GM23338 (cell line): Measurements from ENCODE around the gene EGFL6. TPM values are rescaled to one million over a fixed set of nuclear protein-coding genes. Genes with fewer than 3 reads are reported as not detected.

Experiments used
- ATAC-seq: fragments of 200-7000 bp; cut with Tn5 transposase; 3 replicates; pipeline ENCODE4 v1.9.1; 2020
- DNase-seq: peaks from one replicate; pipeline ENCODE4 v3.0.0-alpha.2; 2015; ENCODE audit warnings: low spot score
- H2AFZ ChIP-seq: fragments of 200-600 bp; sonication (generic); 2 replicates; pipeline ENCODE4 v1.8.0; 2016; ENCODE audit warnings: antibody characterized with exemption, mild to moderate bottlenecking, moderate library complexity
- H3F3A ChIP-seq: fragments of 200-600 bp; sonication (generic); replicated peaks from 2 replicates; pipeline ENCODE4 v1.8.0; 2017; ENCODE audit warnings: antibody characterized with exemption, mixed run types, low read depth
- H3K27ac ChIP-seq: fragments of 200-600 bp; sonication (generic); 2 replicates; pipeline ENCODE4 v1.6.1; 2016; ENCODE audit warnings: low read depth
- H3K27me3 ChIP-seq: fragments of 200-600 bp; sonication (generic); 2 replicates; pipeline ENCODE4 v1.8.0; 2016; ENCODE audit warnings: mild to moderate bottlenecking, mixed run types, moderate library complexity; ENCODE audit not compliant: insufficient read depth
- H3K36me3 ChIP-seq: fragments of 200-600 bp; sonication (generic); 2 replicates; pipeline ENCODE4 v1.8.0; 2016; ENCODE audit warnings: mild to moderate bottlenecking; ENCODE audit not compliant: insufficient read depth
- H3K4me1 ChIP-seq: fragments of 200-600 bp; sonication (generic); 2 replicates; pipeline ENCODE4 v1.8.0; 2016; ENCODE audit warnings: mild to moderate bottlenecking, moderate library complexity; ENCODE audit not compliant: insufficient read depth
- H3K4me2 ChIP-seq: fragments of 200-600 bp; sonication (generic); 2 replicates; pipeline ENCODE4 v1.7.1; 2017; ENCODE audit warnings: mixed run types
- H3K4me3 ChIP-seq: fragments of 200-600 bp; sonication (generic); 2 replicates; pipeline ENCODE4 v1.6.1; 2016; ENCODE audit warnings: mixed run types
- H3K79me2 ChIP-seq: fragments of 200-600 bp; sonication (generic); replicated peaks from 2 replicates; pipeline ENCODE4 v1.8.0; 2017; ENCODE audit warnings: mild to moderate bottlenecking; ENCODE audit not compliant: insufficient read depth
- H3K9me2 ChIP-seq: fragments of 200-600 bp; sonication (generic); 2 replicates; pipeline ENCODE4 v1.8.0; 2017; ENCODE audit not compliant: insufficient read depth
- H4K20me1 ChIP-seq: fragments of 200-600 bp; sonication (generic); replicated peaks from 2 replicates; pipeline ENCODE4 v1.8.0; 2017; ENCODE audit warnings: mild to moderate bottlenecking; ENCODE audit not compliant: insufficient read depth
- H3K27ac Mint-ChIP-seq: 2 replicates; pipeline ENCODE4 v1.8.0; 2020; ENCODE audit warnings: inconsistent platforms, mild to moderate bottlenecking, moderate library complexity, mixed read lengths
- H3K27me3 Mint-ChIP-seq: 3 replicates; pipeline ENCODE4 v1.8.0; 2022; ENCODE audit warnings: low read depth, mild to moderate bottlenecking, moderate library complexity, mixed read lengths, inconsistent platforms; ENCODE audit not compliant: insufficient read depth, poor library complexity
- H3K36me3 Mint-ChIP-seq: 3 replicates; pipeline ENCODE4 v1.8.0; 2021; ENCODE audit warnings: low read depth, mild to moderate bottlenecking, inconsistent platforms, moderate library complexity, mixed read lengths
- H3K4me1 Mint-ChIP-seq: 3 replicates; pipeline ENCODE4 v1.8.0; 2020; ENCODE audit warnings: mild to moderate bottlenecking, inconsistent platforms, mixed read lengths
- H3K4me3 Mint-ChIP-seq: 3 replicates; pipeline ENCODE4 v1.8.0; 2021; ENCODE audit warnings: moderate library complexity, mild to moderate bottlenecking, inconsistent platforms, mixed read lengths
- H3K9me3 Mint-ChIP-seq: 3 replicates; pipeline ENCODE4 v1.8.0; 2020; ENCODE audit warnings: moderate library complexity, mild to moderate bottlenecking, inconsistent platforms, mixed read lengths
- CTCF ChIP-seq, 2 experiments: fragments of 200-600 bp in 1 of 2; sonication (generic) in 1 of 2; conservative IDR thresholded peaks; 2 replicates each; pipeline versions ENCODE4 v1.5.1 to v1.6.1; 2016 to 2017; ENCODE audit warnings: antibody characterized with exemption in 2 of 2, low read depth in 2 of 2, mild to moderate bottlenecking in 2 of 2, moderate library complexity in 1 of 2
- EZH2 ChIP-seq: fragments of 200-600 bp; sonication (generic); IDR thresholded peaks from one replicate; pipeline ENCODE4 v1.8.0; 2017; ENCODE audit warnings: antibody characterized with exemption, mild to moderate bottlenecking, low read depth; ENCODE audit not compliant: unreplicated experiment
- EZH2phosphoT487 ChIP-seq: fragments of 200-600 bp; sonication (generic); IDR thresholded peaks from one replicate; pipeline ENCODE4 v1.8.1; 2018; ENCODE audit warnings: antibody characterized with exemption; ENCODE audit not compliant: unreplicated experiment
- JUNB ChIP-seq: IDR thresholded peaks from one replicate; pipeline ENCODE4 v1.6.1; 2016; ENCODE audit warnings: antibody characterized with exemption; ENCODE audit not compliant: unreplicated experiment
- NANOG ChIP-seq: IDR thresholded peaks from 2 replicates; pipeline ENCODE4 v1.6.1; 2016; ENCODE audit warnings: antibody characterized with exemption, borderline replicate concordance
- POLR2AphosphoS5 ChIP-seq: IDR thresholded peaks from 2 replicates; pipeline ENCODE4 v1.6.1; 2016; ENCODE audit warnings: antibody characterized with exemption, low read depth
- STAT1 ChIP-seq: IDR thresholded peaks from one replicate; pipeline ENCODE4 v1.6.1; 2016; ENCODE audit warnings: antibody characterized with exemption; ENCODE audit not compliant: unreplicated experiment
- ZNF331 ChIP-seq: fragments of 250-450 bp; sonication (Bioruptor Pico); IDR thresholded peaks from 2 replicates; pipeline ENCODE4 v1.5.0; 2020; ENCODE audit warnings: low read depth, mild to moderate bottlenecking, moderate library complexity
- ZNF462 ChIP-seq: fragments of 250-450 bp; sonication (Bioruptor Pico); IDR thresholded peaks from 2 replicates; pipeline ENCODE4 v1.5.0; 2020; ENCODE audit warnings: mild to moderate bottlenecking, moderate library complexity
- polyA plus RNA-seq: library from polyadenylated mRNA; unstranded; fragments of >200 nt; fragmentation: Nextera tagmentation; extraction: Ambion mirVana; gene quantifications from 2 replicates; pipeline ENCODE4 v1.2.1, GENCODE V29; 2016
- total RNA-seq: library from RNA; depleted of rRNA; stranded (reverse); fragments of >200 nt; shearing (Covaris generic); gene quantifications from 2 replicates; pipeline ENCODE4 v1.2.3, GENCODE V29; 2014

Gene EGFL6
- total and polyA plus RNA-seq, 2 experiments from 2014 or later, result 1.2 to 2.6 TPM

- no peak for DNase-seq
- H3K36me3 ChIP-seq, result no peaks in the 10 kb centered on the region
- no peak overlapping the region for H3K27ac Mint-ChIP-seq
- no peak overlapping the region for H3K4me3 Mint-ChIP-seq
- peaks cover 23% of the 10 kb centered on the region; the same call in 2 of the 3 replicates for H3K36me3 Mint-ChIP-seq
- H3F3A ChIP-seq, result no peaks in the 10 kb centered on the region
- no peaks in the 10 kb centered on the region for H3K27me3 Mint-ChIP-seq
- H3K4me3 ChIP-seq, result no peak overlapping the region
- H3K9me3 Mint-ChIP-seq, result no peaks in the 10 kb centered on the region
- no peaks in the 10 kb centered on the region for H4K20me1 ChIP-seq
- H2AFZ ChIP-seq, result no peak overlapping the region
- H3K4me1 Mint-ChIP-seq, result peaks cover 8% of the 10 kb centered on the region; the same call in 2 of the 3 replicates
- no peak for TF ChIP-seq EZH2
- no peak overlapping the region for H3K27ac ChIP-seq
- ATAC-seq, result no peak
- no peaks in the 10 kb centered on the region for H3K79me2 ChIP-seq
- H3K4me2 ChIP-seq, result no peak overlapping the region
- no peaks in the 10 kb centered on the region for H3K9me2 ChIP-seq
- 0 out of 2 replicates have a peak, but pooled peaks cover 5% of the 10 kb centered on the region for H3K4me1 ChIP-seq
- no peaks in the 10 kb centered on the region for H3K27me3 ChIP-seq
These were observed 93.0 kb downstream of the EGFL6 start for GRCh38 chrX:13662355-13662791.

DNA sequence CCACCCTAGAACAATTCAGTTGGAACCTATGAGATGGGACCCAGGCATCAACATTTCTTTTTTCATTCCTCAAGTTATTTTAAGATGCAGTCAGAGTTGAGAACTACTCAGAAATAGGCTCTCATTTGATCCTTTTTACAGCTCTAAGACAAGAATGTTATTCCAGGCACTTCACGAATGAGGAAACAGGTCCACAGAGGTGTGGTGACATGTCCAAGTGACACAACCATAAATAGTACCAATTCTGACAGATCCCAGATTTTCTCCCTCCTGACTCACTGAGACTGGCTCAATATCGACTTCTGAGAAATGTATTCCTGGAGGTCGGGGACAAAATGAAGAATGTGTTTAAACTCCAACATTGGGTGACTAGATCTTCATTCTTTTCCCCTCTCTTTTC lies 94.6 kb downstream of the EGFL6 start:
- TF ChIP-seq POLR2AphosphoS5, result no peak
- no peak for TF ChIP-seq EZH2
- TF ChIP-seq STAT1, result no peak
- TF ChIP-seq ZNF331, result no peak
- no peak for TF ChIP-seq CTCF (conservative IDR thresholded peaks at IDR 0.05; ENCODE audit: low read depth in 2 of 2)
- no peaks in the 10 kb centered on the region for H4K20me1 ChIP-seq
- no peak overlapping the region for H3K4me3 Mint-ChIP-seq
- H3K4me3 ChIP-seq, result no peak overlapping the region
- no peaks in the 10 kb centered on the region for H3K9me2 ChIP-seq
- peaks cover 23% of the 10 kb centered on the region; the same call in 2 of the 3 replicates for H3K36me3 Mint-ChIP-seq
- H3K4me1 ChIP-seq, result 0 out of 2 replicates have a peak, but pooled peaks cover 3% of the 10 kb centered on the region
- H2AFZ ChIP-seq, result no peak overlapping the region
- H3F3A ChIP-seq, result no peaks in the 10 kb centered on the region
- no peak for ATAC-seq
- H3K27ac ChIP-seq, result no peak overlapping the region
- no peak for DNase-seq
- H3K4me1 Mint-ChIP-seq, result peaks cover 2% of the 10 kb centered on the region; the same call in 2 of the 3 replicates
- no peak overlapping the region for H3K4me2 ChIP-seq
- H3K27me3 Mint-ChIP-seq, result no peaks in the 10 kb centered on the region
- H3K36me3 ChIP-seq, result no peaks in the 10 kb centered on the region
- H3K27me3 ChIP-seq, result no peaks in the 10 kb centered on the region
- no peak overlapping the region for H3K27ac Mint-ChIP-seq
- H3K79me2 ChIP-seq, result no peaks in the 10 kb centered on the region
- H3K9me3 Mint-ChIP-seq, result no peaks in the 10 kb centered on the region

DNA sequence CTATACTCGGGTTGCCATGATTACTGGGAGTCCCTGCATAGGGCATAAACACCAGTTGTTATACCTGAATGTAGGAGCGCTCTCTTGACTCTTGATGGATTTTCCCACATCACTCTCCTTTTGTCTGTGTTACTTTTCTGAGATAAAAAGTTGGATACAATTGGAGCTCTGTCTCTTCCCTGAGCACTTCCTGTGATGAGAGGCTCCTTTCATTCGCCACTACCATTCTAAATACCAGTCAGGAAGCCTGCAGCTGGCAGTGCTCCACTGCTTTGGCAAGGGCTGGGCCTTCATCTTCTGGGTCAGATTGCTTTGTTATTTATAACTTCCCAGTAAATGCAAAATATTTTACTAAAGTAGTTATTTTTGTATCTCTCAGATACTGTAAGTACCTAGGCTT lies 97.4 kb downstream of the EGFL6 start:
- Mint-ChIP-seq H3K9me3 (no peaks in the 10 kb centered on the region), H3K27ac (no peak overlapping the region), H3K4me1 (no peaks in the 10 kb centered on the region), H3K36me3 (peaks cover 16% of the 10 kb centered on the region; the same call in 2 of the 3 replicates), H3K4me3 (no peak overlapping the region), H3K27me3 (no peaks in the 10 kb centered on the region)
- H3K27ac ChIP-seq, result no peak overlapping the region
- DNase-seq (no peak), ATAC-seq (no peak)
- no peak overlapping the region for H2AFZ ChIP-seq
- H3F3A ChIP-seq, result no peaks in the 10 kb centered on the region
- no peaks in the 10 kb centered on the region for H4K20me1 ChIP-seq
- H3K9me2 ChIP-seq, result no peaks in the 10 kb centered on the region
- no peak overlapping the region for H3K4me2 ChIP-seq
- no peaks in the 10 kb centered on the region for H3K27me3 ChIP-seq
- no peaks in the 10 kb centered on the region for H3K79me2 ChIP-seq
- no peaks in the 10 kb centered on the region for H3K4me1 ChIP-seq
- no peaks in the 10 kb centered on the region for H3K36me3 ChIP-seq
- H3K4me3 ChIP-seq, result no peak overlapping the region
- TF ChIP-seq ZNF462 (CRISPR knock-in tag) (no peak), JUNB (no peak), EZH2phosphoT487 (no peak), POLR2AphosphoS5 (no peak), STAT1 (no peak), NANOG (no peak), EZH2 (no peak), ZNF331 (no peak)
